Smooth muscle cell (in vitro differentiated cells): ENCODE measurements around the gene NTN3. TPM values are rescaled to one million over a fixed set of nuclear protein-coding genes. Genes with fewer than 3 reads are reported as not detected.

ENCODE experiments used
- DNase-seq: peaks from one replicate; lab custom pipeline; 2025; ENCODE audit not compliant: unreplicated experiment; lab: John Stamatoyannopoulos, UW
- H2AFZ ChIP-seq: fragments of 200-600 bp; sonication (generic); 2 replicates; pipeline ENCODE4 v1.6.0; 2016; ENCODE audit warnings: antibody characterized with exemption, low read depth, mild to moderate bottlenecking
- H3F3A ChIP-seq: fragments of 200-600 bp; sonication (generic); 2 replicates; pipeline ENCODE4 v1.6.0; 2017; ENCODE audit warnings: antibody characterized with exemption, low read depth
- H3K27ac ChIP-seq: fragments of 200-600 bp; sonication (generic); 2 replicates; pipeline ENCODE4 v1.5.1; 2016; ENCODE audit warnings: low read depth, mild to moderate bottlenecking
- H3K27me3 ChIP-seq: fragments of 200-600 bp; sonication (generic); 2 replicates; pipeline ENCODE4 v1.6.1; 2016; ENCODE audit warnings: low read depth, mild to moderate bottlenecking
- H3K36me3 ChIP-seq: fragments of 200-600 bp; sonication (generic); 2 replicates; pipeline ENCODE4 v1.5.1; 2016; ENCODE audit warnings: low read depth
- H3K4me1 ChIP-seq: fragments of 200-600 bp; sonication (generic); 2 replicates; pipeline ENCODE4 v1.5.1; 2016; ENCODE audit warnings: low read depth
- H3K4me2 ChIP-seq: fragments of 200-600 bp; sonication (generic); 2 replicates; pipeline ENCODE4 v1.6.0; 2016; ENCODE audit warnings: mild to moderate bottlenecking
- H3K4me3 ChIP-seq: fragments of 200-600 bp; sonication (generic); 2 replicates; pipeline ENCODE4 v1.5.1; 2016; ENCODE audit warnings: mild to moderate bottlenecking
- H3K79me2 ChIP-seq: fragments of 200-600 bp; sonication (generic); 2 replicates; pipeline ENCODE4 v1.6.0; 2016; ENCODE audit warnings: low read depth, mild to moderate bottlenecking
- H3K9ac ChIP-seq: fragments of 200-600 bp; sonication (generic); 2 replicates; pipeline ENCODE4 v1.6.0; 2016; ENCODE audit warnings: low read depth
- H3K9me3 ChIP-seq: fragments of 200-600 bp; sonication (generic); replicated peaks from 2 replicates; pipeline ENCODE4 v1.5.1; 2016; ENCODE audit warnings: low read depth
- H4K20me1 ChIP-seq: fragments of 200-600 bp; sonication (generic); 2 replicates; pipeline ENCODE4 v1.6.0; 2016; ENCODE audit warnings: low read depth
- CTCF ChIP-seq: fragments of 200-600 bp; sonication (generic); IDR thresholded peaks from 2 replicates; pipeline ENCODE4 v1.5.1; 2017; ENCODE audit warnings: borderline replicate concordance, mild to moderate bottlenecking, antibody characterized with exemption; ENCODE audit not compliant: insufficient read depth, poor library complexity, severe bottlenecking
- WGBS: methylation state at CpG from one replicate; pipeline ENCODE4 v1.1.7; 2016; ENCODE audit warnings: low lambda C conversion rate; 5-methylcytosine and 5-hydroxymethylcytosine counted together
- polyA plus RNA-seq: library from polyadenylated mRNA; unstranded; fragments of >200 nt; fragmentation: Nextera tagmentation; extraction: Ambion mirVana; gene quantifications from 2 replicates; pipeline ENCODE4 v1.2.1, GENCODE V29; 2016
- total RNA-seq: library from RNA; depleted of rRNA; stranded (reverse); fragments of >200 nt; gene quantifications from 2 replicates; pipeline ENCODE4 v1.2.3, GENCODE V29; 2014

NTN3 gene
- total and polyA plus RNA-seq, 2 experiments from 2014 or later = 0.23 to 5.2 TPM

- no peak for DNase-seq
- Histone ChIP-seq H3K27ac (no peak overlapping the region), H3K36me3 (no peaks in the 10 kb centered on the region), H3K27me3 (no peaks in the 10 kb centered on the region), H3K9ac (no peak overlapping the region), H3K9me3 (no peaks in the 10 kb centered on the region), H3K4me1 (no peaks in the 10 kb centered on the region), H3K79me2 (peaks cover 3% of the 10 kb centered on the region), H4K20me1 (peaks cover 83% of the 10 kb centered on the region), H2AFZ (no peak overlapping the region), H3K4me3 (no peak overlapping the region), H3F3A (no peaks in the 10 kb centered on the region), H3K4me2 (no peak overlapping the region)
- no peak for TF ChIP-seq CTCF
- 93% methylated on average over 27 of the region's 32 CpGs for WGBS
Observed at GRCh38 chr16:2482708-2483534, 11.8 kb downstream of the NTN3 start.

DNA sequence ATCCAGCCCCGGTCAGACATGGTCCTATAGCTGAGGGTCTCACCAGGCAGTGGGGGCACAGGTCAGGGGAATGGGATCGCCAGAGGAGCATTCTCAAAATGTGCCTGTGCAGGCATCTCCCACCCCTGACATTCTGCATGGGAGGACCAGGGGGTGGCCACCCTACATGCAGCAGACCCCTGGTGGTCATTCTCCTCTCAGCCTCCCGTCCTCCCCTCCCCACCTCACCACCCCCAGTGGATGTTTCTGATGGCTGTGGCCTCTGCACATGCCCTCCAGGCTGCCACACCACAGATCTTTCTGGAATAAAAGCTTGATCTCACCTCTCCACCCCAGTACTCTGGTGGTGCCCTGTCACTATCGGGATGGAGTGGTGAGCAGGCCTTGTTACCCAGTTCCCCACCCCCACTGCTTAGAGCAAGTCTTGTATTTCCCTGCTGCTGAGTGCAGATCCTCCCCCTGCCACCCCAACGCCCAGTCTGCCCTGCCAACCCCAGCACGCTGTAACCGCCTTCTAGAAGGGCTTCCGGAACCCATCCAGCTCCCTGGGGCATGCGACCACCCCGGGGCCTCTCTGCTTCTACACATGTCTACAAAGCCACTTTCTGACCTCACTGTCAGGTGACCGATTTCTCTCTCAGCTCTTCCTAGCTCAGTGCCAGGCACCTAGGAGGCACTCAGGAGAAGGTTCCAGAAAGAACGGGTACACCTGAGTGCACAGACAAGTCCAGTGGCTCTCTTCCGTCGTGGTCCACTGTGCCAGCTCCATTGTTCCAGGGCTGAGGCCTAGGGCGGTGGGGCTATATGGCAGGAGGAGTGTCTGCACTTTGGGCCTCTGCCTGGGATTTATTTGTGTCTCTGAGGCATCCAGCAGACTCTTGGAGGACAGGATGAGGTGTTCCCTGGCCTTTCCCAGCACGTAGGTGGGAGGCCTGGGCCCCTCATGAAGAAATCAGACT, 13.1 kb downstream of the NTN3 start:
- TF ChIP-seq CTCF = no peak
- Histone ChIP-seq H2AFZ (no peak overlapping the region), H3K4me1 (no peaks in the 10 kb centered on the region), H3K79me2 (peaks cover 3% of the 10 kb centered on the region), H3K9ac (no peak overlapping the region), H3K36me3 (no peaks in the 10 kb centered on the region), H3K4me3 (no peak overlapping the region), H3K9me3 (no peaks in the 10 kb centered on the region), H3K27me3 (no peaks in the 10 kb centered on the region), H3K4me2 (no peak overlapping the region), H3K27ac (no peak overlapping the region), H3F3A (no peaks in the 10 kb centered on the region), H4K20me1 (peaks cover 73% of the 10 kb centered on the region)
- no peak for DNase-seq
- 94% methylated on average over 16 of the region's 16 CpGs for WGBS

GRCh38 chr16:2484898-2485508, 13.9 kb downstream of the NTN3 start:
- Histone ChIP-seq H3K27ac (no peak overlapping the region), H3K36me3 (no peaks in the 10 kb centered on the region), H3K79me2 (no peaks in the 10 kb centered on the region), H3K9me3 (no peaks in the 10 kb centered on the region), H3K4me1 (no peaks in the 10 kb centered on the region), H2AFZ (no peak overlapping the region), H3K4me3 (no peak overlapping the region), H3K27me3 (no peaks in the 10 kb centered on the region), H4K20me1 (peaks cover 70% of the 10 kb centered on the region), H3F3A (no peaks in the 10 kb centered on the region), H3K9ac (no peak overlapping the region), H3K4me2 (no peak overlapping the region)
- DNase-seq = no peak
- 94% methylated on average over 12 of the region's 13 CpGs for WGBS
- no peak for TF ChIP-seq CTCF
